Measurements from ENCODE around the gene STARD9. TPM values are rescaled to one million over a fixed set of nuclear protein-coding genes. Genes with fewer than 3 reads are reported as not detected.
A peak's percentile ranks its signal among the peaks of the same experiment; 100 is the strongest.

The STARD9 gene
- total RNA-seq, 1 experiment from 2014 or later = 1.9 TPM

DNA sequence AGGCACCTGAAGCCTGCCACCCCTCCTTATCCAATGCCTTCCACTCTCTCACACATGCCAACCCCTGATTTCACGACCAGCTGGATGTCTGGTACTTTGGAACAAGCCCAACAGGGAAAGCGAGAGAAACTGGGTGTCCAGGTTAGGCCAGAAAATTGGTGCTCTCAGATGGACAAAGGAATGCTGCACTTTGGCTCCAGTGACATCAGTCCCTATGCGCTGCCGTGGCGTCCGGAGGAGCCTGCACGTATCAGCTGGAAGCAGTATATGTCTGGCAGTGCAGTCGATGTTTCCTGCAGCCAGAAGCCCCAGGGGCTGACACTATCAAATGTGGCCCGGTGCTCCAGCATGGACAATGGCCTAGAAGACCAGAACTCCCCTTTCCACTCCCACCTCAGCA lies 116.4 kb downstream of the STARD9 start:
- DNase-seq (ENCODE audit: extremely low read depth, low read depth) = no peak

DNA sequence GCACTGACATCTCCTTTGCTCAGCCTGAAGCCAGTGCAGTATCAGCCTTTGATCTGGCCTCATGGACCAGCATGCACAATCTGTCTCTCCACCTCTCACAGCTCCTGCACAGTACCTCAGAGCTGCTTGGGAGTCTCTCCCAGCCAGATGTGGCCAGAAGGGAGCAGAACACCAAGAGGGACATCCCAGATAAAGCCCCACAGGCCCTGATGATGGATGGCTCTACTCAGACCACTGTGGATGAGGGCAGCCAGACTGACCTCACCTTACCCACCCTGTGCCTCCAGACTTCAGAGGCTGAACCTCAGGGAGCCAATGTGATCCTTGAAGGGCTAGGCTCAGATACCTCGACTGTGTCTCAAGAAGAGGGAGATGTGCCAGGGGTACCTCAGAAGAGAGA lies 117.1 kb downstream of the STARD9 start:
- DNase-seq (ENCODE audit: extremely low read depth, low read depth) = no peak

DNA sequence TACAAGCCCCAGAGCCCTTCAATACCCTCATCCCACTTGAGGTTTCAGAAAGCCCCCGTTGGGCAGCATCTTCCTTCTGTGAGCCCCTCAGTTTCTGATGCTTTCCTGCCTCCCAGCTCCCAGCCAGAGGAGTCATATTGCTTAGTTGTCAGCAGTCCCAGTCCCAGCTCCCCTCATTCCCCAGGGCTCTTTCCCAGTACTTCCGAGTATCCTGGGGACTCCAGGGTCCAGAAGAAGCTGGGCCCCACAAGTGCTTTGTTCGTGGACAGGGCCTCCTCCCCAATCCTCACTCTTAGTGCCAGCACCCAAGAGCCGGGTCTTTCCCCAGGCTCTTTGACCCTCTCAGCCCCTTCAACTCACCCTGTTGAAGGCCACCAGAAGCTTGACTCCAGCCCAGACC lies 117.6 kb downstream of the STARD9 start:
- no peak for DNase-seq (ENCODE audit: extremely low read depth, low read depth)

DNA sequence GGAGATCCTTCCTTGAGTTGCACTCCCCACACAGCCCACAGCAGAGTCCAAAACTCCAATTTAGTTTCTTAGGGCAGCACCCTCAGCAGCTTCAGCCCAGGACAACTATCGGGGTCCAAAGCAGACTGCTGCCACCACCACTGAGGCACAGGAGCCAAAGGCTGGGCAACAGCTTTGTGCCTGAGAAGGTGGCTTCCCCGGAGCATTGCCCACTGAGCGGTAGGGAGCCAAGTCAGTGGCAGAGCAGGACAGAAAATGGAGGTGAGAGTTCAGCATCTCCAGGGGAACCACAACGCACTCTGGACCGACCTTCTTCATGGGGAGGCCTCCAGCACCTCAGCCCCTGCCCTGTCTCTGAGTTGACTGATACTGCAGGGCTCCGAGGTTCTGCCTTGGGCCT lies 118.1 kb downstream of the STARD9 start:
- DNase-seq (ENCODE audit: extremely low read depth, low read depth) = no peak

DNA sequence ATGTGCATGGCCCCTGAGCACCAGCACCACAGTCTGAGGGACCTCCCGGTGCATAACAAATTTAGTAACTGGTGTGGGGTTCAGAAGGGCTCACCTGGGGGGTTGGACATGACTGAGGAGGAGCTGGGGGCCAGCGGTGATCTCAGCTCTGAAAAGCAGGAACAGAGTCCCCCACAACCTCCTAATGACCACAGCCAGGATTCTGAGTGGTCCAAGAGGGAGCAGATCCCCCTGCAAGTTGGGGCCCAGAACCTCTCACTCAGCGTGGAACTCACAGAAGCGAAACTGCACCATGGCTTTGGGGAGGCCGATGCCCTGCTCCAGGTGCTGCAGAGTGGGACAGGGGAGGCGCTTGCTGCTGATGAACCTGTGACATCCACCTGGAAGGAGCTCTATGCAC lies 118.5 kb downstream of the STARD9 start:
- DNase-seq (ENCODE audit: extremely low read depth, low read depth) = no peak

DNA sequence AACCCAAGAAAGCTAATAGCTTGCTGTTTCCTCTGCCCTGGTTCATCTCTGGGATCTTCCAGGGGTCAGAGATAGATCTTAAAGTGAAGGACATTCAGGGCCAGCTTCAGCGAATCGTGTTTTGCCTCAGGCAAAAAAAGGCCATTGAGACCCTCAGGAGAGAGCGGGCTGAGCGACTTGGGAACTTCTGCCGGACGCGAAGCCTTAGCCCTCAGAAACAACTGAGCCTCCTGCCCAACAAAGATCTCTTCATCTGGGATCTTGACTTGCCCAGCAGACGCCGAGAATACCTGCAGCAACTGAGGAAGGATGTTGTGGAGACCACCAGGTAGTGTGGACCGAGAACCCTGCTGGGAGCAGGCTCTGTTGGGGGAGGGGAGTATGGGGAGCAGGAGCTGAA lies 119.0 kb downstream of the STARD9 start:
- no peak for DNase-seq (ENCODE audit: extremely low read depth, low read depth)

DNA sequence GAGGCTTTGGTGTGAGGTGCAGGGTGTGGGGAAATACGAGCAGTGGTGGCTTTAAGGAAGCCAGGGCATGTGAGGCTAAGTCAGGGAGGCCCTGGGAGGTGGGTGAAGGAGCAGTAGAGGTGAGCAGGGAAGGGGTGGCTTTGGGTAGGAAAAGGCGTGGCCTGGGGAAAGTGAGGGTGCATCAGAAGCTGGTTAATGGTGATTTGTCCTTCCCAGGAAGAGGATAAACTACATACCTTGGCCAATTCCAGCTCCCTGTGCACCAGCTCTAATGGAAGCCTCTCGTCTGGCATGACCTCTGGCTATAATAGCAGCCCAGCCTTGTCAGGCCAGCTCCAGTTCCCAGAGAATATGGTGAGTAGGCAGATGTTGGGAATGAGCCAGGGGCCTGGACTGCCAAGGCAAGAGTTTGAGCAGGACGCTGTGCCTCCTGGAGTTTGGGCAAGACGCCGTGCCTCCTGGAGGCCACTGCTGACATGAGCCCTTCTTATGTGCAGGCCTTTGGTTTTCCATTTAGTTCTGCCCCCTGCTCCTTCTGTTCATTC lies 120.2 kb downstream of the STARD9 start:
- DNase-seq (ENCODE audit: extremely low read depth, low read depth) = no peak

DNA sequence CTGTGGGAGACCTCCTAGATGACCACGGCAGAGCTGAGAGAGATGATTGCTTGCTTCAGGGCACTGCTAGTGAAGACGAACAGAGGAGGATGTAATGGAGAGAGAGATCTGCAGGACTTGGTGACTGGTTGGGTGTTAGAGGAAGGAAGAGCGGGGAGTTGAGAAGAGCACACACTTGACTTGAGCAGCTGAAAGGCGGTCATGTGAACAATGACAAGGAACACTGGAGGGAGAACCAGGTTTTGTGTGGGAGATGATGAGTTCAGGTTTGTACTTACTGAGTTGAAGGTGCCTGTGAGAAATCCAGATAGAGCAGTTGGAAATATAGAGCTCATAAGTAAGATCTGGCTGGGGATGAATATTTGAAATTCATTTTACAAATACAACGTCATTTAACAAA lies 121.2 kb downstream of the STARD9 start:
- DNase-seq (ENCODE audit: extremely low read depth, low read depth) = no peak

DNA sequence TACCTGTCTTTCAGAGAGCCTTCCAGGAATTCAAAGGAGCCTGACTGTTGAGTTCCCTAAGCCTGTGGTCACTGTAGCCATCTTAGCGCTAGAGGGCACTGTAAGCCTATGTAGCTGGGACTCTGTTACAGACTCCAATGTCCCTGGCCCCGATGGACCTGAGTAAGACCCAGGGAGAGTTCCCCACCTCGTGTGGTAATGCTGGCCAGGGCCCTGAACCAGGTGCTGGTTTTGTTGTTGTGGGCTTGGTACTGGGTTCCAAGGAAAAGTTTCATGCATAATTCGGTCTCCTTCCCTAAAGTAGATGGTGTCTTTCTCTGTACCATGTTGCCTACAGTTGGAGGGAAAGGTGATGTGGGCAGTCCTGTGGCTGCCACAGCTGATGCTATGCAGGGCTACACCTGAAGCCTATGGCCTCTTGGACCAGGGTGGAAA lies 129.1 kb downstream of the STARD9 start:
- peak; percentile 74 for DNase-seq (ENCODE audit: extremely low read depth, low read depth)

DNA sequence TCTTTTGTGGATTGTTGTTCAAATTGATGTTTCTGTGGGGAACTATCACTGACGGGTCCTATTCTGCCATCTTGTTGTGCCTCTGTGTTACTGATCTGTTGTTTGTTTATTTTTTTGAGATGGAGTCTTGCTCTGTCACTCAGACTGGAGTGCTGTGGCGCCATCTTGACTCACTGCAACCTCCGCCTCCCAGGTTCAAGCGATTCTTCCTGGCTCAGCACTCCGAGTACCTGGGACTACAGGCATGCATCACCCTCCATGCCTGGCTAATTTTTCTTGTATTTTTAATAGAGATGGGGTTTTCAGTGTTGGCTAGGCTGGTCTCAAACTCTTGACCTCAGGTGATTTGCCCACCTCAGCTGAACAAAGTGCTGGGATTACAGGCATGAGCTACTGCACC lies 129.9 kb downstream of the STARD9 start:
- DNase-seq (ENCODE audit: extremely low read depth, low read depth) = no peak

DNA sequence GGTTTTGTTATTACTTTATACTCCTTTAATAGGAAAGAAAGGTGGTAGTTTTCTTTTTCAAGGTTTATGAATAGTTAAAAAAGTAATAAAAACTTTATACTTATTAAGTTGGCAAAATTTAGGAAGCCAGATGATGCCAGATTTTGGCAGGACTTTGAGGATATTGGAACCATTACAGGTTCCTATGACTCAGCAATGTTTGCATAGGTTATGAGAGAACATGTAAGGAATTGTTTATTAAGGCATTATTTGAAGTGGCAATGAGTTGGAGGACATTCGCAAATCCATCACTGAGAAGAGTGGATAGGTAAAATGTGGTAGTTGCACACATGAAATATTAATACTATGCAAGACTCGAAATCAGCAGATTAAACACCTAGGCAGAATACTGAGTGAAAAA lies 131.7 kb downstream of the STARD9 start:
- no peak for DNase-seq (ENCODE audit: extremely low read depth, low read depth)

DNA sequence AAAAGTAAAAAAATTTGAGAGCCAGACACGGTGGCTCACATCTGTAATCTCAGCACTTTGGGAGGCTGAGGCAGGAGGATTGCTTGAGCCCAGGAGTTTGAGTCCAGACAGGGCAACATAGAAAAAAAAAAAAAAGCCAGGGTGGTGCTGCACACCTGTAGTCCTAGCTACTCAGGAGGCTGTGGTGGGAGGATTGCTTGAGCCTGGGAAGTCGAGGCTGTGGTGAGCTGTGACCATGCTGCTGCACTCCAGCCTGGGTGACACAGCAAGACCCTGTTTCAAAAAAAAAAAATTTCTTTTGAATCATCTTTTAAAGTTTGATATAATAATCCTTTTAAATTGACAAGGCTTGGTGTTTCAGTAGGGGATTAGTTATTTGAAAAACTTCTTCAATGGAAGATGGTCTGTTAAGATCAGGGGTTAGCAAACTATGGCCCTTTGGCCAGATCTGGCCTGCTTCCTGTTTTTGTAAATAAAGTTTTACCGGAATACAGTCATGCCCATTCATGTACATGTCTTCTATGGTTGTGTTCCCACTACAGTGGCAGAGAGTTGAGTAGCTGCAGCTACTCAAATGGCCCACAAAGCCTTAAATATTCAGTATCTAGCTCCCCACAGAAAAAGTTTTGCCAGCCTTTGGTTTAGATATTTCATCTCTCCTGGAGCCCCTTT lies 132.6 kb downstream of the STARD9 start:
- no peak for DNase-seq (ENCODE audit: extremely low read depth, low read depth)

DNA sequence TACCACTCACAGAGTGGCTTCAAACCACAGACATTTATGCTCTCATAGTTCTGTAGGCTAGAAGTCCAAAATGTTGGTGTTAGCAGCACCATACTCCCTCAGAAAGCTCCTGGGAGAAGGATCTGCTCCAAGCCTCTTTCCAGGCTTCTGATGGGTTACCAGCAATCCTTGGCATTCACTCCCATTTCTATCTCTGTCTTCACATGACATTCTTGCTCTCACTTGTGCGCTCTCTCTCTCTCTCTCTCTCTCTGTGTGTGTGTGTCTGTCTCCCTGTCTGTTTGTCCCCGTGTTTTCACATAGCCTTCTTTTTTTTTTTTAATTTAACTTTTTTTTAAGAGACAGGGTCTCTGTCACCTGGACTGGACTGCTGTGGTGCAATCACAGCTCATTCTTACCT lies 135.3 kb downstream of the STARD9 start:
- DNase-seq (ENCODE audit: extremely low read depth, low read depth) = no peak

DNA sequence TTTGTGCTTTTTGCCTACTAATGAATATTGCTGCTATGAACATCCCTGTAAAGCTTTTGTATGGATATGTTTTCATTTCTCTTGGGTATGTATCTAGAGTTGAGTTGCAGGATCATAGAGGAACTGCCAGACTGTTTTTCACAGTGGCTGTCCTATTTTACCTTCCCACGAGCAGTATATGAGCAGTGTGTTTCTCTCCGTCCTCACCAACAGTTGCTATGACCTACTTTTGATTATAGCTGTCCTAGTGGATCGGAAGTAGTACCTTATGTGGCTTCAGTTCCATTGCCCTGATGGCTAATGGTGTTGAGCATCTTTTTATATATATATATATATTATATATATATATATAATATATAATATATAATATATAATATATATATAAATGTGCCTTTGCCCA lies 136.3 kb downstream of the STARD9 start:
- DNase-seq (ENCODE audit: extremely low read depth, low read depth) = no peak

DNA sequence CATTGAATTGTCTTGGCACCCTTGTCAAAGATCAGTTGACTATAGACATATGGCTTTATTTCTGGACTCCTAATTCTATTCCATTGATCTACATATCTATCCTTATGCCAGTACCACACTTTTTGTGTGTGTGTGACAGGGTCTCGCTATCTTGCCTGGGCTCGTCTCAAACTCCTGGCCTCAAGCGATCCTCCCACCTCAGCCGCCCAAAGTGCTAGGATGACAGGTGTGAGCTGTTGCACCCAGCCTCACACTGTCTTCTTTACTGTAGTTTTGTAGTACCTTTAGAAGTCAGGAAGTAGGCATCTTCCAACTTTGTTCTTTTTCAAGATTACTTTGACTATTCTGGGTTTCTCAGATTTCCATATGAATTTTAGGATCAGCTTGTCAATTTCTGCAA lies 137.2 kb downstream of the STARD9 start:
- DNase-seq (ENCODE audit: extremely low read depth, low read depth) = no peak

DNA sequence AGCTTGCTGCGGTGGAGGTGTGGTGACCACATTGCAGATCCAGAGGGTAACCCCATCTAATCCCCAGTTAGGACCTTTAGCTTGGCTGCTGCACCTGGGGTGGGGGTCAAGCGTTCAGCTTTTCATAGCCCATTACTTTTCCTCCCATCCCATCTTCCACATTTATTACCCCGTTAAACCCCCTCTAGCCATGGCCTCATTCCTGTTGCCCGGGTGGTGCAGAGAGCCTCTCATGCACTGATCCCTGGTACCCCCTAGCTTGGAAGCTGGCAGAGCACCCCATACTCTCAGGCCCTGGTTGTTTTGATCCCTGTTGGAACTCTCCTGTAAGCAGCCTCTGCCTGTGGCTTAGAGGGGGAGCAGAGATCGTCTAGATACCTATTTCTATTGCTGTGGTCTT lies 140.7 kb downstream of the STARD9 start:
- DNase-seq (ENCODE audit: extremely low read depth, low read depth) = no peak

DNA sequence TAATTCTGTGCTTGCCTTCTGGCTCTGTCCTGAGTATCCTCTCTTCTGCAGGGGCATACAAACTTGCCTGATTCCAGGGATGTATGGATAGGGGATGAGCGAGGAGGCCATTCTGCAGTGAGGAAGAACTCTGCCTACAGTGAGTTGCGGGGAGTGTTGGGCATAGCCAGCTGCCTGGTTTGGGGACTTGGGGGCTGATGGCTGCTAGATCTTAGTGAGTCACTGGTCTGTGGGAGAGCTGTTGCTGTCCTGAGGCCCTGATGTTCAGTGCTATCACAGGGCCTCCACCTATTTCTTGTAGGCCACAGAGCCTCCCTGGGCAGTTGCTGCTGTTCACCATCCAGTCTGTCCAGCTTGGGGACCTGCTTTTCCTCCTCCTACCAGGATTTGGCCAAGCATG lies 141.2 kb downstream of the STARD9 start:
- DNase-seq (ENCODE audit: extremely low read depth, low read depth) = no peak

DNA sequence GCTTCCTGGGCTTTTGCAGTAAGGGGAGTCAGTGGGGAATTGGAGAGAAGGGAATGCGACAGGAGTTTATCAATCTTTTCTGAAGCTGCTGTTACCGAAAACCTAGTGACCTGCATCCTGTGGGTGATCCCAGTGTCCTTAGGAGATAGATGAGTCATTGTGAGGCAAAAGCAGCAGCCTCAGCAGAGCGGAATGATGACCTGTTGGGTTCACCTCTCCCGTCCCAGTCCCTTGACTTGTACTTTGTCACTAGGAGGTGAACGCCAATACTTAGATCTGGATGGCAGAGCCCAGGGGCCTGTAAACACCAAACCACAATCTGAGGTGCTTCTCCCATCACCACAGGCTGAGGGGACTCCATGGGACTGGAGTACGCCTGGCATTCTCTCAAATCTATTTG lies 143.6 kb downstream of the STARD9 start:
- no peak for DNase-seq (ENCODE audit: extremely low read depth, low read depth)

DNA sequence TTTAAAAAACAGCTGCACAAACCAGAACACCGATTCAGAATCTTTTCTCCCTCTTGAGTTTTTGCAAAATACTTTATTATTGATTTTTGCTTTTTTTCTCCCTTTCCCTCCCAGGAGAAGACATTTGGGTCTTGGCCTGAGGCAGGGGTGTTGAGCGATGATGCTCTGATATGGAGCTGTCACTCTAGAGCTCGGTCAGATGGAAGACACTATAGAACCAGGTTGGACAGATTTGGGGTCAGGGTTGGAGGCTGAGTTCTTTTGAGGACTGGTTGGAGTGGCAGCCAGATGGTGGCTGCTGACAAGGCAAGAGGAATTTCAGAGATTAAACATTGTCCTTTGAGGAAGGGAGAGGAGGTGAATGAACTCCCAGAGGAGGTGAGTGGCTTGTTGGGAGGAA lies 144.7 kb downstream of the STARD9 start:
- DNase-seq (ENCODE audit: extremely low read depth, low read depth) = no peak

DNA sequence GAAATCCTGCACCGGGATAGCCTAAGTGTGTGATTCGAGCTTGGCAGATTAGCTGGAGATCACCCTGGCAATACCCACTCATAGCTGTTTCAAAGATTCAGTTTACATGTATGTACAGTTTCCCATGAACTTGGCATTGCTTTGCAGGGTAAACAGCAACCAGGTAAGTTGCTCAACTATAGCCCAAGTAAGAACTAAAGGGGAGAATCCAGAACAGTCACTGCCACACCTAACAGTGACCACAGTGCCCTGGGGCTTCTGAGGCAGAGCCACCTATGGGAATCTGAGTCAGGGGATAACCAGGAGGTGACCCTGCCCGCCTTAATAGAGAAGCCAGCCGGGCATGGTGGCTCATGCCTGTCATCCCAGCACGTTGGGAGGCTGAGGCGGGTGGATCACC lies 145.6 kb downstream of the STARD9 start:
- DNase-seq (ENCODE audit: extremely low read depth, low read depth) = no peak

DNA sequence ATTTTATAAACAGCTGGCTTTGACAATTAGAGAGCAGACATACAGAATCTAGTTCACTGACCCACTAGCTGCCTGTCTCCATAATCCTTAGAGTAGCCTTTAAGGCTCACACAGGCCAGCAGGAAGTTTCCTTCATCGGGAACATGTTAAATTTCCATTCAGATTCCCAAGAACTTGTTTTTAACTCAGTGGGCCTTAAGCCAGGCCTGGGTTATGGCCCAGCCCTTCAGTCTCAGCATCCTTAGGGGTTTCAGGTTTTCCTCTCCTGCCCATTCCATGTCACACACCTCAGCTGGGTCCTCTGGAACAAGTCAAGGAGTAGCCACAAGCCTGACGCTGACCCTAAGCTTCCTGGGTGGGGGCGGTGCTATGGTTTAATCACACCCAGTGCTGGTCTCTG lies 146.5 kb downstream of the STARD9 start:
- no peak for DNase-seq (ENCODE audit: extremely low read depth, low read depth)

DNA sequence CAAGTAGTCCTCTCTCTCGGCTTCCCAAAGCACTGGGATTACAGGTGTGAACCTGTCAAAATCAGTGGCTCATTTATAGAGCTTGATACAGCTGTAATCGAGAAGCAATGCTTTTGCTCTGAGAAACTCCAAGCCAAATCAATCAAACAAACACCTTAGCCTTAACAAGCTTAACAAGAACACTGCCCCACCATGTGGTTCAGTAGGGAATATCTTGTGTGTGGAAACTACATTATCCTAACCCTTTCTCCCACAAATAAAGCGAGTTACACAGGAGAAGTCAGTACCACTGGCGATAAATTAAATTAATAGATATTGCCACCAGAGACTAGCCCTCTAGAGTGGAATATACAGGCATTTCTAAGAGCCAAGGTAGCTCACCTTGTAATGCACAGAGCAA lies 147.7 kb downstream of the STARD9 start:
- no peak for DNase-seq (ENCODE audit: extremely low read depth, low read depth)

DNA sequence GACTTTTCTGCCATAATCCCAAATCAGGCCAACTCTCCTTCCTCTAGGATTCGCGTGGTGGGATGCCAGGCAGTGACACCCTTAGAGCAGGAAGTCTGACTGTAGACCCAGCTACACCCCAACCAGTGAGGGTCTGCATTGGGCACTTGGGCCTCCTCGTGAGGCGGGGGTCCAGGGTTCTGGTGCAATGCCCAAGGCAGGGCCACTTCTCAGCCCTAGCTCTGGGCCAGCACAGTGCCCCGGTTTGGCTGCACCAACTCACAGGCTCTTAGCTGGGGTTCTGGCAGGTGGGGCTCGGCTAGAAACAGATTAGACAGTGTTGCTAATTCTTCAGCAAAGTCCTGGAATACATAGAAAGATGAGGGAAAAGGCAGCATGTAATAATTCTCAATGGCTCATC lies 148.9 kb downstream of the STARD9 start:
- no peak for DNase-seq (ENCODE audit: extremely low read depth, low read depth)

All from NCI-H460 (cell line).